NCI-H2107 treated with DMSO at 0.1 percent for 48 hours (cell line): Measurements from ENCODE around the gene C18orf63.
"Not testable (repeated sequence)": the region's sequence is repeated elsewhere in the genome, so short reads cannot be mapped to it uniquely, and the experiment has no call there.

Experiments used
- DNase-seq: peaks from one replicate; lab custom pipeline; 2025; ENCODE audit not compliant: unreplicated experiment; lab: John Stamatoyannopoulos, UW

C18orf63 gene

DNA sequence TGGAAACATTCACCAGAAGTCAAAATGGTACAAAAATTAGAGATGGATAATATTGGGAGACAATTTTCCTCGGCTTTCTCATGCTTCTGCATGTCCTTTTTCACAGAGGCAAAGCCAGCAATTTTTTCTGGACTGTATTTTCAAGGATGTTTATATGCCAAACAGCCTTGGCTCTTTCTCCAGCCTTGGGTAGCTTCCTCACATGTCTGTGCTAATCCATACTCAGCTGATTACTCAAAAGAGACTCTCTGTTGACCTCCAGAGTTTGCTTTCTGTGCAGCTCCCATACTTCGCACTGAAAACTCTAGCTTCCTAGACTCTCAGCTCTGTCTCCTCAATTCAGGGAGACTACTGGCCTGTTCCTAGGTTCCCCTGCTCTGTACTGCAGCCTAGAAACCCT, 10.6 kb downstream of the C18orf63 start:
- DNase-seq = no peak

- not testable (repeated sequence) for DNase-seq
Observed at GRCh38 chr18:74326791-74327190, 11.2 kb downstream of the C18orf63 start.

- no peak for DNase-seq
Observed at GRCh38 chr18:74328206-74328605, 12.6 kb downstream of the C18orf63 start.

DNA sequence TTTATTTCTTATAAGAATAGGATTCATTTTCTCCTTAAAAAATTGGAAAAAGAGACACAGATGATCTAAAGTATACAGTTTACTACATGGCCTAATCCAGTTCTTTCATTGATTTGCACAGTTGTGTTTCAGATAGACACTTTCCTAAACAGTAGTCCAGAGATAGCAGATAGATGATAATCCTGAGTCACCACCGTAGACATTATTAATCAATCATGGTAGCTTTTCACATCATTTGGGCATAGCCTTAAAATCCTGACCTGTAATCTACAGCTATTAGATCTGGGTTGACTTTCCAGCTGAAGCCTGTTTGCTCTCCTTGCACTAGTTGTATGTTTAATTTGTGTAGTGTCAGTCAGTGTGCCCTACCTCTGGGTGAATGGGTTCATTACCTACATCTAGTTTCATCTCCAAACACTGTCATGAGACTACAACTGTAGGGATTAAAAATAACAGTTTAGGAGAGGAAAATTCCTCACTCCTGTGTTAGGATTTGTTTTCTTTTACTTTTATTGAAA, 14.1 kb downstream of the C18orf63 start:
- no peak for DNase-seq

DNA sequence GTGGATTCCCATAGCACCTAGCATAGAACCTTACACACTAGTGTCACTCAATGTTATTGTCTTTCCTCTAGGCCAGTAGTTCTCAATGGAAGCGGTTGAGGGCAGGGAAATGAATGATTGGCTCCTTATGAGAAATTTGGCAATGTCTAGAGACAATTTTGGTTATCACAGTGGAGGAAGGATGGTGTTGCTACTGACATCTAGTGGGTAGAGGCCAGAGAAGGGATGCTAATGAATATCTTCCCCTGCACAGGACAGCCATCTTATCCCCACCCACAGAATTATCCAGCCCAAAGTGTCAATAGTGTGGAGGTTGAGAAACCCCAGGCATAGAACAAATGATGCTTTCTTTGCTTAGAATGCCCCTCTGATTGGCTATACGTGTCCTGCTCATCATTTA, 15.8 kb downstream of the C18orf63 start:
- peak; percentile 33 for DNase-seq

- DNase-seq = no peak
Observed at GRCh38 chr18:74333091-74333490, 17.5 kb downstream of the C18orf63 start.

DNA sequence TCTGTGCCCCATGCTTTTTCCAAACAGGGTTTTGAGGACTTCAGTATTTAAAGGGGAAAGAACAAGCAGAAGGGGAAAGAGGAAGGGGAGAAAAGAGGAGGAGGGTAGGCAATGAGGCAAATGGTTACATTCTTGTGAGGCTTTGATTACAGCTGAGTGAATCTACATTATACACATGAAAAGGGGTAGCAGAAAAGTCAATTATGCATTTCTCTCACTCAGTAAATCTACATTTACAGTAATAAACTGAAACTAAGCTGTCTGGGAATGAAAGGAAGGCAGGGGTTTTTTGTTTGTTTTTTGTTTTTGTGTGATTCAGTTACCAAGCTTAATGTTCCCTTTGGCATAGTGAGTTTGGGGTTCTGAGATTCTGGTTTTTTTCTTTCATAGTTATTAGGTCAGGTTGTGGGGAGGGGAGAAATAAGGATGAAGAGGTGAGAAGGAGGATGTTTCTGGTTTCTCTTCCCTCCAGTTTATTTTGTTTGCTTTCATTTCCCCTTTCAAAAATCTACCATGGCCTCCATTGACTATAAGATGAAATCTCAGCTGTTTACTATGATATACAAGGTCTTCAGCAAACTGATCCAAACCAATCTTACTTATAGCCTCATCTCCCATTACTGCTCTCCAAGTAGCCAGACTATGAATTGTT, 18.7 kb downstream of the C18orf63 start:
- DNase-seq = no peak

GRCh38 chr18:74336656-74337055, 21.0 kb downstream of the C18orf63 start:
- no peak for DNase-seq

DNA sequence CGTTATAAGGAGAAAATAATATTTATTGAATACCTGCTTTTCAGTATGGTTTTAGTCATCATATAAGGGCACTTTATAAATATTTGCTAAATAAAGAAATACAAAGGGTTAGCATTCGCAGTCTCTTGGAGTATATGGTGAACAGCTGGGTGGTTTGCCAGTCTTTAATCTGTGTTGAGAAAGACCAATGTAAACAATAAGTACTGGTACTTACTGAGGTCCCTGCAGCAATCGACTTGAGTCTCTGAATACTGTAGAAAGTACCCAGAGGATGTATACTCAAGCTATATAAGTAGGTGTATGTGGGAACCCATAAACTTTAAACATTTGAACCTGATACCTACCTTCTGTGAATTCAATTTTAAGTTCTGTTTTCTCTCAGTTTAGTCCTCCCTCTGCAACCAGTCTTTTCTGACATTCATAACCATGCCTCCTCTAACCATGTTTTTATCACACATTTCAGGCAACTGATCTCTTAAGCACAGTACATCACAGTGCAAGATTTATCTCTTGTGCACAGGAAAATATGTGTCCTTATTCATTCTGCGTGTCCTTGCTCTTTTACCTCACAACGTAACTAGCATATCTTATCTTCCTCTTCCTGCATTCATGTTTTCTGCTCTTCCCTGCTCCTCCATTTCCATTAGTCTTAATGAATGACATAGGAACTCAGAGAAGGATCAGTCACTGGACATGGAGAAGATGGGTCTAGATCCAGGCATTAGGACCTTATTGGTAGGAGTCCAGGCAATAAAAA, 21.7 kb downstream of the C18orf63 start:
- no peak for DNase-seq

GRCh38 chr18:74337912-74338309, 22.3 kb downstream of the C18orf63 start:
- DNase-seq = no peak

DNA sequence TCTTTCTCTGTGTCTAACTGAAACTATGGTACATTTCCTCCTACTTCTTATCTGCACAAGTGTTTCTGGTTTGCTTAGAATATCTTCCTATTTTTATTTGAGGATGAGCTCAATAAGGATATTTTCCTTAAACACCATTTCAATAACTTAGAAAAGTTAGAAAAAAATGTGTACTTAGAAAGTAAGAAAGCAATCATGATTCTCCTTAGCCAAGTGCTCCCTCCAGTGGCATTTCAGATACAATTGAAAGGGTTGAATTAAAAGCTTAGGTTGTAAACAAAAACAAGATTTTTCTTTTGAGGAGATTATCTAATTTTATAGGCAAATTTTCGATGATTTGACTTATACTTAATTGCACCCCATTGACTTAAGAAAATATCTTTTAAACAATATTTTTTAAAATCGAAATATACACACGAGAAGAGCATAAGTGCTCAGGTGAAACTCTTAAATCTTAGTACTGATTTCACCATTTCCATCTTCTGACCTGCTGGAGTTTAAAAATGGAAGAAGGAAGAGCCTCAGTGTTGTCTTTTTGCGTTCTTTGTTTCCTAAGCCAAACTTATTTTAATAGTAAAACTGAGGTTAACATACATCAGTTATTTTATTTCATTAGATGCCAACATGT, 26.9 kb downstream of the C18orf63 start:
- peak; percentile 69 for DNase-seq

DNA sequence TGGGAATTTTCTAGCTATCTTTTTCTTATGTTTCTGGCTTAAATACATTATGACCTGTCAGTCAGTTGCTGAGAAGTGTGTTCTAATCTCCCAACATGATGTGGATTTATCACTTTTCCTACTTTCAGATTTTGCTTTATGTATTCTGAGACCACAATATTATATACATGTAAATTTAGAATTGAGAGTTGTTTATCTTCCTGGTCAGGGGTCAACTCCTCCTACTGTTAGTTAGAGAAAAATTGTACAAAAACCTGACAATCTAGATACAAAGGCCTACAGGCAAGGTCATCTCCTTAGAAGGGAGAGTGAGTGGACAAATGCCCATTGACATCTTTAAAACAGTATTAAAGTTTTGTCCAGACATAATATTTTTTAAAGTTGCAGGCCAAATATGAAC, 30.6 kb downstream of the C18orf63 start:
- no peak for DNase-seq

- DNase-seq = no peak
Observed at GRCh38 chr18:74348581-74348980, 32.9 kb downstream of the C18orf63 start.

GRCh38 chr18:74351354-74351753, 35.7 kb downstream of the C18orf63 start:
- DNase-seq = no peak

GRCh38 chr18:74353169-74353775, 37.6 kb downstream of the C18orf63 start:
- peak; percentile 75 for DNase-seq

- no peak for DNase-seq
Observed at GRCh38 chr18:74356959-74357358, 41.3 kb downstream of the C18orf63 start.

DNA sequence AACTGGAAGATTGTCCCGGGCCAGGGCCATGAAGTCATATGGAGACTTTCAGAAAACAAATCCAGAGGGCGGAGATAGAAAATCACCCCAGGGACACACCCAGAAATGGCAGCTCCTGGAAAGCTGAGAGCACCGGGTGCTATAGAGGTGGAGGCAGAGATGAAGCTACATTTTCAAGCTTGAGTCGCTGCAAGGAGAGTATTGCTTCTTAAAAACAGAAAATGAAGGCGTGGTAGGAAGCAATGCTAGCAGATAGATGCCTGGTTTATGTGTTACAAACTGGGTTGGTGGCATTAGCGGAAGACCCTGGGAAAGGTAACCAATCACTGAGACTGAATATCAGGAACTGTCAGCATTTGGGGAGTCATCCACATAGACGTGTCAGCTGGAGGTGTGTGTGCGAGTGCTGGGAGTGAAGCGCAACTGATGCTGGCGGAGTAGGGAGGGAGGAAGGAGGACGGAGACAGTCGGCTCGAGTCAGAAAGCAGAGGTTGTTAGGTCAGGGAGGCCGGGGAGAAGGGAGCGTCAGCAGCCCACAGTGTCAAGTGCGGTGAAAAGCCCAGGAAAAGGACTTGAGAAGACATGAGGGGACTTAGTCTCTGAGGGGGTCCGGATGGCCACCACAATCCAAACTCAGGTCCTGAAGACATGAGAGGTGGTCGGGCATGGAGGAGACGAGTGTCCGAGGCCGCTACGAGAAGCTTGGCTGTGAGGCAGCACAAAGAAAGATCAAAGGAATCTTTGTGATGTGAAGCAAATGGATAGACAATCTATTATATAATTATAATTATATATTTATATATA, 45.4 kb downstream of the C18orf63 start:
- DNase-seq = no peak

- no peak for DNase-seq
Observed at GRCh38 chr18:74367905-74368304, 52.3 kb downstream of the C18orf63 start.

- DNase-seq = no peak
Observed at GRCh38 chr18:74368901-74369705, 53.5 kb downstream of the C18orf63 start.

GRCh38 chr18:74370115-74370514, 54.5 kb downstream of the C18orf63 start:
- no peak for DNase-seq
